Tibial nerve (tissue), 4 donors: ENCODE data around the gene SLC36A2. TPM values are rescaled to one million over a fixed set of nuclear protein-coding genes. Genes with fewer than 3 reads are reported as not detected.

ENCODE experiments used
- DNase-seq, 2 donors: peaks; one replicate each; pipeline ENCODE4 v3.0.0-alpha.2; 2019; ENCODE audit warnings: low spot score in 2 of 2
- H3K27ac ChIP-seq, 4 donors: fragments of 200-600 bp; sonication (generic) in 3 of 4; one replicate each; pipeline ENCODE4 v1.5.1; 2017 to 2019; ENCODE audit warnings: mild to moderate bottlenecking in 1 of 4
- H3K27me3 ChIP-seq, 2 donors: fragments of 200-600 bp; sonication (generic) in 1 of 2; one replicate each; pipeline versions ENCODE4 v1.5.1 to v1.6.0; 2017 to 2019
- H3K36me3 ChIP-seq, 3 donors: fragments of 200-600 bp; sonication (generic); one replicate each; pipeline ENCODE4 v1.5.1; 2018 to 2019
- H3K4me1 ChIP-seq, 4 donors: fragments of 200-600 bp; sonication (generic) in 3 of 4; one replicate each; pipeline ENCODE4 v1.5.1; 2017 to 2019
- H3K4me3 ChIP-seq, 4 donors: fragments of 200-600 bp; sonication (generic) in 3 of 4; one replicate each; pipeline ENCODE4 v1.5.1; 2017 to 2019; ENCODE audit warnings: mild to moderate bottlenecking in 1 of 4, moderate library complexity in 1 of 4
- H3K9me3 ChIP-seq, 4 donors: fragments of 200-600 bp; sonication (generic) in 3 of 4; one replicate each; pipeline ENCODE4 v1.5.1; 2017 to 2019
- EP300 ChIP-seq, 2 donors: sonication (generic); formaldehyde crosslinking; IDR thresholded peaks; one replicate each; pipeline ENCODE4 v1.6.1; 2017; ENCODE audit warnings: antibody characterized with exemption in 2 of 2, mild to moderate bottlenecking in 1 of 2
- POLR2A ChIP-seq, 2 donors: fragments of 450-650 bp; IDR thresholded peaks; one replicate each; pipeline ENCODE4 v1.6.1; 2017; ENCODE audit warnings: antibody characterized with exemption in 2 of 2, mild to moderate bottlenecking in 2 of 2, moderate library complexity in 2 of 2
- WGBS, 2 donors: methylation state at CpG; one replicate each; pipeline ENCODE4 v1.1.5; 2018; 5-methylcytosine and 5-hydroxymethylcytosine counted together
- total RNA-seq, 4 donors: library from RNA; depleted of rRNA; stranded (reverse); fragments of >200 nt; gene quantifications; one replicate each; pipeline ENCODE4 v1.1.0, GENCODE V29; 2016
- TF ChIP-seq, protein P1 (sequence below), 5 experiments: fragments of 200-600 bp in 3 of 5; fragments of 450-650 bp in 2 of 5; sonication (generic) in 3 of 5; IDR thresholded peaks; one replicate each; pipeline ENCODE4 v1.5.1; 2016 to 2019; ENCODE audit warnings: antibody characterized with exemption in 5 of 5, mild to moderate bottlenecking in 3 of 5, moderate library complexity in 2 of 5

SLC36A2 gene
- total RNA-seq, 4 donors from 2014 or later, result 7.5 to 22.9 (median 10.6) TPM

- H3K36me3 ChIP-seq, result peaks cover 0 to 45% (median 11%) of the 10 kb centered on the region in 3 donors
- no peaks in the 10 kb centered on the region for H3K9me3 ChIP-seq
- H3K4me3 ChIP-seq, result no peak overlapping the region
- DNase-seq, result no peak
- H3K27me3 ChIP-seq, result no peaks in the 10 kb centered on the region
- TF ChIP-seq EP300 (IDR thresholded peaks at IDR 0.05) (no peak), POLR2A (IDR thresholded peaks at IDR 0.05) (no peak)
- TF ChIP-seq, protein P1, sequence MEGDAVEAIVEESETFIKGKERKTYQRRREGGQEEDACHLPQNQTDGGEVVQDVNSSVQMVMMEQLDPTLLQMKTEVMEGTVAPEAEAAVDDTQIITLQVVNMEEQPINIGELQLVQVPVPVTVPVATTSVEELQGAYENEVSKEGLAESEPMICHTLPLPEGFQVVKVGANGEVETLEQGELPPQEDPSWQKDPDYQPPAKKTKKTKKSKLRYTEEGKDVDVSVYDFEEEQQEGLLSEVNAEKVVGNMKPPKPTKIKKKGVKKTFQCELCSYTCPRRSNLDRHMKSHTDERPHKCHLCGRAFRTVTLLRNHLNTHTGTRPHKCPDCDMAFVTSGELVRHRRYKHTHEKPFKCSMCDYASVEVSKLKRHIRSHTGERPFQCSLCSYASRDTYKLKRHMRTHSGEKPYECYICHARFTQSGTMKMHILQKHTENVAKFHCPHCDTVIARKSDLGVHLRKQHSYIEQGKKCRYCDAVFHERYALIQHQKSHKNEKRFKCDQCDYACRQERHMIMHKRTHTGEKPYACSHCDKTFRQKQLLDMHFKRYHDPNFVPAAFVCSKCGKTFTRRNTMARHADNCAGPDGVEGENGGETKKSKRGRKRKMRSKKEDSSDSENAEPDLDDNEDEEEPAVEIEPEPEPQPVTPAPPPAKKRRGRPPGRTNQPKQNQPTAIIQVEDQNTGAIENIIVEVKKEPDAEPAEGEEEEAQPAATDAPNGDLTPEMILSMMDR (IDR thresholded peaks at IDR 0.05), result no peak
- no peak overlapping the region for H3K27ac ChIP-seq
- H3K4me1 ChIP-seq, result no peaks in the 10 kb centered on the region
Observed at GRCh38 chr5:151271336-151271735, 76.0 kb downstream of the SLC36A2 start.

GRCh38 chr5:151270599-151270998 lies 76.8 kb downstream of the SLC36A2 start:
- 52 to 59% methylated on average over 1 of the region's 1 CpG for WGBS, 2 donors

GRCh38 chr5:151267491-151268260 lies 79.7 kb downstream of the SLC36A2 start:
- Histone ChIP-seq H3K4me1 (no peaks in the 10 kb centered on the region), H3K9me3 (no peaks in the 10 kb centered on the region), H3K27ac (no peak overlapping the region), H3K4me3 (no peak overlapping the region), H3K36me3 (peaks cover 0 to 74% (median 21%) of the 10 kb centered on the region in 3 donors), H3K27me3 (no peaks in the 10 kb centered on the region)
- no peak for TF ChIP-seq EP300 (IDR thresholded peaks at IDR 0.05)
- TF ChIP-seq POLR2A (IDR thresholded peaks at IDR 0.05), result no peak
- TF ChIP-seq, protein P1 (IDR thresholded peaks at IDR 0.05), result no peak
- DNase-seq, result no peak
- 78 to 79% methylated on average over 11 of the region's 11 CpGs for WGBS, 2 donors

More at GRCh38 chr5:151270599-151270998, 76.8 kb downstream of the SLC36A2 start:
- no peak overlapping the region for H3K4me3 ChIP-seq
- no peaks in the 10 kb centered on the region for H3K27me3 ChIP-seq
- TF ChIP-seq, protein P1 (IDR thresholded peaks at IDR 0.05), result no peak
- TF ChIP-seq EP300 (IDR thresholded peaks at IDR 0.05) (no peak), POLR2A (IDR thresholded peaks at IDR 0.05) (no peak)
- no peaks in the 10 kb centered on the region for H3K4me1 ChIP-seq
- H3K27ac ChIP-seq, result no peak overlapping the region
- H3K9me3 ChIP-seq, result no peaks in the 10 kb centered on the region
- DNase-seq, result no peak
- H3K36me3 ChIP-seq, result peaks cover 0 to 52% (median 11%) of the 10 kb centered on the region in 3 donors

Other genes with a start within 250 kb of the SLC36A2 start
- gene ANXA6, start 189.8 kb downstream of the SLC36A2 start, total RNA-seq, result 100 to 1,000 TPM; 168 to 282 (median 181) TPM
- 100 to 1,000 TPM in 3 of 4 donors, 10 to 100 TPM in 1; 95.6 to 201 (median 112) TPM for gene CCDC69, start 123.5 kb downstream of the SLC36A2 start, total RNA-seq
- gene GM2A, start 94.4 kb downstream of the SLC36A2 start, total RNA-seq, result 10 to 100 TPM; 30.3 to 37.5 (median 33.7) TPM
- not detected for gene SLC36A3, start 43.8 kb downstream of the SLC36A2 start, total RNA-seq
- gene SLC36A1, start 100.0 kb upstream of the SLC36A2 start, total RNA-seq, result 10 to 100 TPM; 16.8 to 24.9 (median 22.4) TPM
- under 1 TPM in 3 of 4 donors, not detected in 1; under 0.01 TPM for gene FAT2, start 243.8 kb upstream of the SLC36A2 start, total RNA-seq